Left ventricle myocardium inferior (tissue), 1 donor: ENCODE measurements around the gene SLC12A5. TPM values are rescaled to one million over a fixed set of nuclear protein-coding genes. Genes with fewer than 3 reads are reported as not detected.

Experiments
- DNase-seq: peaks from one replicate; pipeline ENCODE4 v3.0.0-alpha.2; 2020
- H3K27ac ChIP-seq: fragments of 200-600 bp; replicated peaks from 2 replicates; pipeline ENCODE4 v1.8.0; 2021
- H3K27me3 ChIP-seq: fragments of 200-600 bp; 2 replicates; pipeline ENCODE4 v1.8.0; 2021; ENCODE audit warnings: low read depth
- H3K36me3 ChIP-seq: fragments of 200-600 bp; 2 replicates; pipeline ENCODE4 v1.8.0; 2021
- H3K4me1 ChIP-seq: fragments of 200-600 bp; 2 replicates; pipeline ENCODE4 v1.8.0; 2021
- H3K4me3 ChIP-seq: fragments of 200-600 bp; 2 replicates; pipeline ENCODE4 v1.8.0; 2021; ENCODE audit warnings: mild to moderate bottlenecking, moderate library complexity
- H3K9me3 ChIP-seq: fragments of 200-600 bp; replicated peaks from 2 replicates; pipeline ENCODE4 v1.8.0; 2021
- CTCF ChIP-seq: fragments of 200-600 bp; IDR thresholded peaks from 2 replicates; pipeline ENCODE4 v1.8.0; 2021; ENCODE audit warnings: antibody characterized with exemption, mild to moderate bottlenecking, borderline replicate concordance
- intact Hi-C: fragments of 100-400 bp; cut with micrococcal nuclease; formaldehyde crosslinking; loops from one replicate; pipeline ENCODE4 v1.11.0; 2022
- total RNA-seq: library from RNA; stranded (reverse); fragmentation: NEBNext Ultra II Directional; extraction: Animal tissue kit (Norgen Biotek cat#: 25700); gene quantifications from one replicate; pipeline ENCODE4 v1.2.1, GENCODE V29; 2021
- donor health status: DM: no; HTN: yes; CAD: no; lungs with severe emphysema.

SLC12A5 gene
- total RNA-seq, 1 donor from 2014 or later: not detected

- TF ChIP-seq CTCF: no peak
- Histone ChIP-seq H3K36me3 (no peaks in the 10 kb centered on the region), H3K4me1 (no peaks in the 10 kb centered on the region), H3K27me3 (peaks cover 99% of the 10 kb centered on the region), H3K4me3 (no peak overlapping the region), H3K9me3 (no peaks in the 10 kb centered on the region), H3K27ac (no peak overlapping the region)
- intact Hi-C loops: no loop called here
- no peak for DNase-seq
Measured at GRCh38 chr20:46047821-46048220, 18.8 kb downstream of the SLC12A5 start.

- H3K4me3 ChIP-seq: no peak overlapping the region
- TF ChIP-seq CTCF: no peak
- intact Hi-C loops: no loop called here
- H3K36me3 ChIP-seq: no peaks in the 10 kb centered on the region
- H3K9me3 ChIP-seq: no peaks in the 10 kb centered on the region
- no peaks in the 10 kb centered on the region for H3K4me1 ChIP-seq
- H3K27me3 ChIP-seq: peaks cover 97% of the 10 kb centered on the region
- no peak for DNase-seq
- H3K27ac ChIP-seq: no peak overlapping the region
Measured at GRCh38 chr20:46049190-46049589, 20.2 kb downstream of the SLC12A5 start.

- H3K27me3 ChIP-seq: peaks cover 97% of the 10 kb centered on the region
Measured at GRCh38 chr20:46049815-46050214, 20.8 kb downstream of the SLC12A5 start.

GRCh38 chr20:46050444-46050843 is 21.4 kb downstream of the SLC12A5 start:
- intact Hi-C loops: no loop called here
- Histone ChIP-seq H3K4me3 (no peak overlapping the region), H3K4me1 (no peaks in the 10 kb centered on the region), H3K9me3 (no peaks in the 10 kb centered on the region), H3K27me3 (peaks cover 97% of the 10 kb centered on the region), H3K27ac (no peak overlapping the region), H3K36me3 (no peaks in the 10 kb centered on the region)
- TF ChIP-seq CTCF: no peak
- no peak for DNase-seq

More at GRCh38 chr20:46049815-46050214, 20.8 kb downstream of the SLC12A5 start:
- no peak overlapping the region for H3K4me3 ChIP-seq
- intact Hi-C loops: no loop called here
- H3K27ac ChIP-seq: no peak overlapping the region
- TF ChIP-seq CTCF: no peak
- no peak for DNase-seq
- no peaks in the 10 kb centered on the region for H3K4me1 ChIP-seq
- H3K9me3 ChIP-seq: no peaks in the 10 kb centered on the region
- no peaks in the 10 kb centered on the region for H3K36me3 ChIP-seq

- Histone ChIP-seq H3K9me3 (no peaks in the 10 kb centered on the region), H3K4me1 (no peaks in the 10 kb centered on the region), H3K4me3 (no peak overlapping the region), H3K27ac (no peak overlapping the region), H3K27me3 (peaks cover 97% of the 10 kb centered on the region), H3K36me3 (no peaks in the 10 kb centered on the region)
- intact Hi-C loops: no loop called here
- no peak for TF ChIP-seq CTCF
- DNase-seq: no peak
Measured at GRCh38 chr20:46050885-46051284, 21.9 kb downstream of the SLC12A5 start.
